Measurements from ENCODE around the gene PPP4C. TPM values are rescaled to one million over a fixed set of nuclear protein-coding genes. Genes with fewer than 3 reads are reported as not detected.
"Not testable (repeated sequence)": the region's sequence is repeated elsewhere in the genome, so short reads cannot be mapped to it uniquely, and the experiment has no call there.

Gene PPP4C
- total RNA-seq, 1 donor from 2014 or later: 124 TPM

GRCh38 chr16:30033270-30033669 is 42.5 kb upstream of the PPP4C start:
- Mint-ChIP-seq H3K27me3 (ENCODE audit: unreplicated experiment) (peaks cover 9% of the 10 kb centered on the region), H3K4me3 (ENCODE audit: unreplicated experiment) (no peak overlapping the region), H3K27ac (ENCODE audit: unreplicated experiment) (no peak overlapping the region), H3K4me1 (ENCODE audit: low read depth, unreplicated experiment) (peaks cover 17% of the 10 kb centered on the region), H3K9me3 (ENCODE audit: unreplicated experiment) (peaks cover 3% of the 10 kb centered on the region), H3K36me3 (ENCODE audit: unreplicated experiment) (no peaks in the 10 kb centered on the region)
- TF ChIP-seq CTCF (IDR thresholded peaks at IDR 0.05; ENCODE audit: partially characterized antibody, unreplicated experiment): no peak
- DNase-seq: no peak

- Mint-ChIP-seq H3K4me1 (ENCODE audit: low read depth, unreplicated experiment) (peaks cover 2% of the 10 kb centered on the region), H3K36me3 (ENCODE audit: unreplicated experiment) (no peaks in the 10 kb centered on the region), H3K4me3 (ENCODE audit: unreplicated experiment) (no peak overlapping the region), H3K27me3 (ENCODE audit: unreplicated experiment) (peaks cover 3% of the 10 kb centered on the region), H3K9me3 (ENCODE audit: unreplicated experiment) (peaks cover 2% of the 10 kb centered on the region), H3K27ac (ENCODE audit: unreplicated experiment) (no peak overlapping the region)
- no peak for TF ChIP-seq CTCF (IDR thresholded peaks at IDR 0.05; ENCODE audit: partially characterized antibody, unreplicated experiment)
- DNase-seq: no peak
Measured at GRCh38 chr16:30040221-30040620, 35.6 kb upstream of the PPP4C start.

- H3K4me3 Mint-ChIP-seq (ENCODE audit: unreplicated experiment); H3K4me1 Mint-ChIP-seq (ENCODE audit: low read depth, unreplicated experiment); H3K27me3 Mint-ChIP-seq (ENCODE audit: unreplicated experiment); H3K27ac Mint-ChIP-seq (ENCODE audit: unreplicated experiment); H3K9me3 Mint-ChIP-seq (ENCODE audit: unreplicated experiment); H3K36me3 Mint-ChIP-seq (ENCODE audit: unreplicated experiment); DNase-seq: not testable (repeated sequence)
Measured at GRCh38 chr16:30040690-30041089, 35.1 kb upstream of the PPP4C start.

DNA sequence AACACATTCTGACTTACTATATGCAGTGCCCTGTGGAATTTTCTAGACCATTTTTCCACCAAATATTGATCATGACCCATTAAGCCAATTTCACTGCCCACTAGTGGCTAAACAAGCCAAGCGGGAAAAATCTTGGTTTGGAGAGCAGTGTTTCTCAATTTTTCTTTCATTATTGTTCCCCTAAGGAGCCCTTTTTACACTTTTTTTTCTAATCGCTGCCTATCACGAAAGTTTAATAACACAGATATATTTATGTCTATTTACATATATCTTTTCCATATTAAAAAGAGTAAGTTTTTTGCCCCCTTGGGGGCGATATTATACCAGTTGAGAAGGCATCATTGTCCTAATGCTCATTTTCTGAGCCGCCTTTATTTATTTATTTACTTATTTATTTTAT is 34.0 kb upstream of the PPP4C start:
- peaks cover 3% of the 10 kb centered on the region for H3K4me1 Mint-ChIP-seq (ENCODE audit: low read depth, unreplicated experiment)
- no peak overlapping the region for H3K27ac Mint-ChIP-seq (ENCODE audit: unreplicated experiment)
- H3K9me3 Mint-ChIP-seq (ENCODE audit: unreplicated experiment): peaks cover 2% of the 10 kb centered on the region
- no peak for DNase-seq
- peaks cover 3% of the 10 kb centered on the region for H3K27me3 Mint-ChIP-seq (ENCODE audit: unreplicated experiment)
- TF ChIP-seq CTCF (IDR thresholded peaks at IDR 0.05; ENCODE audit: partially characterized antibody, unreplicated experiment): peak; percentile 59
- no peak overlapping the region for H3K4me3 Mint-ChIP-seq (ENCODE audit: unreplicated experiment)
- no peaks in the 10 kb centered on the region for H3K36me3 Mint-ChIP-seq (ENCODE audit: unreplicated experiment)

GRCh38 chr16:30046178-30046577 is 29.6 kb upstream of the PPP4C start:
- Mint-ChIP-seq H3K36me3 (ENCODE audit: unreplicated experiment) (no peaks in the 10 kb centered on the region), H3K9me3 (ENCODE audit: unreplicated experiment) (peaks cover 5% of the 10 kb centered on the region), H3K4me1 (ENCODE audit: low read depth, unreplicated experiment) (peaks cover 2% of the 10 kb centered on the region), H3K27me3 (ENCODE audit: unreplicated experiment) (peaks cover 3% of the 10 kb centered on the region), H3K27ac (ENCODE audit: unreplicated experiment) (no peak overlapping the region), H3K4me3 (ENCODE audit: unreplicated experiment) (no peak overlapping the region)
- DNase-seq: no peak
- no peak for TF ChIP-seq CTCF (IDR thresholded peaks at IDR 0.05; ENCODE audit: partially characterized antibody, unreplicated experiment)

DNA sequence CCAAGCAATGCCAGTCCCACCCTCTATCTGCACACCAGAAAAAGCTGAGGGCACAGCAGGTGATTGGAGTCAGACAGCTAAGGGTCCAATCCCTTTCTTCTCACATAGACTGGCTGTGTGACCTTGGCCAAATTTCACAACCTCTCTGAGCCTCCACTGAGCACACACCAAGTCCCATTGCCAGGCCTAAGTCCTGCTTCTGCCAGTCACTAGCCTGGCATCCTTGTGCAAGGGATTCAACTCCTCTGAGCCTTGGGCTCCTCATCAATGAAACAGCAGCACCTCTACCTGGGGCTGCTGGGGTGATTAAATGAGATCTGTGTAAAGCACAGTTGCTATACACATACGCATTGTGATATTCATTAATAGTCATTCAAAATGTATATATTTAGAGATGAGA is 29.2 kb upstream of the PPP4C start:
- Mint-ChIP-seq H3K4me3 (ENCODE audit: unreplicated experiment) (no peak overlapping the region), H3K27me3 (ENCODE audit: unreplicated experiment) (peaks cover 3% of the 10 kb centered on the region), H3K9me3 (ENCODE audit: unreplicated experiment) (peaks cover 5% of the 10 kb centered on the region), H3K27ac (ENCODE audit: unreplicated experiment) (no peak overlapping the region), H3K4me1 (ENCODE audit: low read depth, unreplicated experiment) (peaks cover 2% of the 10 kb centered on the region), H3K36me3 (ENCODE audit: unreplicated experiment) (no peaks in the 10 kb centered on the region)
- DNase-seq: no peak
- TF ChIP-seq CTCF (IDR thresholded peaks at IDR 0.05; ENCODE audit: partially characterized antibody, unreplicated experiment): no peak
